Measurements from ENCODE around the gene GOLGA8O. TPM values are rescaled to one million over a fixed set of nuclear protein-coding genes. Genes with fewer than 3 reads are reported as not detected.
"Not testable (repeated sequence)": the region's sequence is repeated elsewhere in the genome, so short reads cannot be mapped to it uniquely, and the experiment has no call there.

The GOLGA8O gene
- total RNA-seq, 1 experiment from 2014 or later = 0.69 TPM

GRCh38 chr15:32396522-32396921, 58.9 kb downstream of the GOLGA8O start:
- ATAC-seq; POLR2A ChIA-PET; H3K4me3 ChIP-seq (ENCODE audit: low read depth in 2 of 2, low read length in 2 of 2); H3K9me3 ChIP-seq (ENCODE audit: control insufficient read depth, insufficient read depth, low read depth, low read length); DNase-seq (ENCODE audit: low read depth, low spot score); in situ Hi-C loops (cut with HindIII; ENCODE audit: low pct_unique_long_range_greater_than_20kb, low sequenced_read_pairs); CTCF ChIA-PET; H3K4me1 ChIP-seq (ENCODE audit: control insufficient read depth, insufficient read depth, low read length); intact Hi-C loops (cut with micrococcal nuclease; ENCODE audit: unreplicated experiment); H3K27me3 ChIP-seq (ENCODE audit: control insufficient read depth, insufficient read depth, low read length); H3K36me3 ChIP-seq (ENCODE audit: control insufficient read depth, insufficient read depth, low read length); H3K27ac ChIP-seq (ENCODE audit: low read length); BruUV-seq (replicated peaks): not testable (repeated sequence)

Other genes starting within 250 kb of the GOLGA8O start
- gene GOLGA8K, start 52.3 kb downstream of the GOLGA8O start, total RNA-seq (2021; ENCODE audit: unreplicated experiment) = 1.5 TPM
- 4.1 TPM for gene GOLGA8N, start 137.8 kb upstream of the GOLGA8O start, total RNA-seq (2021; ENCODE audit: unreplicated experiment)
- 124 TPM for gene ARHGAP11A, start 159.9 kb upstream of the GOLGA8O start, total RNA-seq (2021; ENCODE audit: unreplicated experiment)
- gene SCG5, start 186.1 kb upstream of the GOLGA8O start, total RNA-seq (2021; ENCODE audit: unreplicated experiment) = 0.67 TPM